HG02588 (cell line): ENCODE data around the gene DHRS11.
"Not testable (repeated sequence)": the region's sequence is repeated elsewhere in the genome, so short reads cannot be mapped to it uniquely, and the experiment has no call there.

Experiments used
- ATAC-seq: cut with Tn5 transposase; IDR thresholded peaks from one replicate; pipeline ENCODE4 v1.9.1; 2021; ENCODE audit warnings: mild to moderate bottlenecking, moderate library complexity; ENCODE audit not compliant: unreplicated experiment

DHRS11 gene

DNA sequence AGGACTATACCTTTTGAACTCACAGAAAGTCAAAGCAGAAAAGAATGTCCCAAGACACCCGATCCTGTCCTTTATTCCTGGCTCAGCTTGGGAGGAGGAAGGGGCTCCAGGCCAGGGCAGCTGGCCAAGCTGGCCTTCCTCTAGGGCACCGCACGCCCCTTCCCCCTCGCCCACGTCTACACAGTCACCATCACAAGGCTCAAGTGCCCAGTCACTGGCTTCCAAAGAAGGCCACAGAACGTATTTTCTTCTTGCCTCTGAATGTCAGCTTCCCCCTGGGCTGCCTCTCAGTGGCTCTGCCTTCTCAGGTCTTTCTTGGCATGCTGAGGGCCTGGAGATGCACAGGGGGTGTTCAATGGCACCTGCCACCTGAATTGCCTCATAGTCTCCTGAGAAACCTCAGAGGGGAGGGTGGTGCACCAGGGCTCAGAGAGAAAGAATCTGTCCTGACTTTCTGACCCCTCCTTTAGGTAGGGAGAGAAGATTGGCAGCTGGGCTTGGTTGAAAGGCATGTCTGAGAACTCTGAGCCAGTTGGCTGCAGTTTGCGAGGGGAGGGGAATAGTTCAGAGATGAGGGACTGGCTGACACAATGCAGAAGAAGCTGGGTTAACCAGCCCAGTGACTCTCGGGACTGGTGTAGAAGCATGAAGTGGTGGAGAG, 2.1 kb downstream of the DHRS11 start:
- no peak for ATAC-seq

DNA sequence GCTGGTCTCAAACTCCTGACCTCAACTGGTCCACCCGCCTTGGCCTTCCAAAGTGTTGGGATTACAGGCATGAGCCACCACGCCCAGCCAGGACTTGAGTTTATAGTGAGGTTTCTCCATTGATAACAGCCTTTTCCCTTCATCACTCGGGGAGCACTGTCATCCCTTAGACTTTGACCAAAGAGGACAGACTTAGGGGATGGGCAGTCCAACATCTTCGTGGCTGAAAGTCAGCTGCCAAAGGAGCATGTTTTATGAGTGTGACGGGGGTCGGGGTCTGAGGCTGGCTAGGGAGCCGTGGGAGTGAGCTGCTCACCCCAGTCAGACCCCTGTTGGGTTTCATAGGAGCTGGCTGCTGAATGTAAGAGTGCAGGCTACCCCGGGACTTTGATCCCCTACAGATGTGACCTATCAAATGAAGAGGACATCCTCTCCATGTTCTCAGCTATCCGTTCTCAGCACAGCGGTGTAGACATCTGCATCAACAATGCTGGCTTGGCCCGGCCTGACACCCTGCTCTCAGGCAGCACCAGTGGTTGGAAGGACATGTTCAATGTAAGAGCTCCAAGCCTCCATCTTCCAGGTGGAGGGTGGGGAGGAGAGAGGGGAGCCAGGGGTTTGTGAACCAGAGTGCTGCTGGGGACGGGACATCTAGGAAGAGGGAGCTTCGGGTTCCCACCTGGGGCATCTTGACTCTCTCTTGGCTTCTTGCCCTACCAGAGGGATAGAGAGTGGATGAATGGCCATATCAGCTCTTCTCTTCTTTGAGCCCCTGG, 3.1 kb downstream of the DHRS11 start:
- no peak for ATAC-seq

DNA sequence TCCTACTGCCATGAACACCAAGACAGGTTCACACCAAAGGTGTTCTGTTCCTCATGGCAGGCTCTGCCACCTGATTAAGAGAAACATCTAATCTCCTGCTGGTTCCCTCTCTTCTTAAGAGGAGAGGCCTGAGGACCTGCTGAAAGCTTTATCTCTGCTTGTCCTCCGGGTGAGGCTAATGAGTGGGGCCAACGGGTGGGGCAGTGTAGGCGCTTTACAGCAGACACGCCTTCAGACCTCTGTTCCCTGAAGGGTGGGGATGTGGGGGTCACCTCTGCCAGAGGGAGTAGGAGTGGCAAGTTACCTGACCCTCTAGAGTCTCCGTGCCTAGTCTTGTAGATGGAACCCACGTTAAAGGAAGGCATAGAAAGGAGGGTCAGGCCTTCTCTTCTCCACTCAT, 5.5 kb downstream of the DHRS11 start:
- no peak for ATAC-seq

DNA sequence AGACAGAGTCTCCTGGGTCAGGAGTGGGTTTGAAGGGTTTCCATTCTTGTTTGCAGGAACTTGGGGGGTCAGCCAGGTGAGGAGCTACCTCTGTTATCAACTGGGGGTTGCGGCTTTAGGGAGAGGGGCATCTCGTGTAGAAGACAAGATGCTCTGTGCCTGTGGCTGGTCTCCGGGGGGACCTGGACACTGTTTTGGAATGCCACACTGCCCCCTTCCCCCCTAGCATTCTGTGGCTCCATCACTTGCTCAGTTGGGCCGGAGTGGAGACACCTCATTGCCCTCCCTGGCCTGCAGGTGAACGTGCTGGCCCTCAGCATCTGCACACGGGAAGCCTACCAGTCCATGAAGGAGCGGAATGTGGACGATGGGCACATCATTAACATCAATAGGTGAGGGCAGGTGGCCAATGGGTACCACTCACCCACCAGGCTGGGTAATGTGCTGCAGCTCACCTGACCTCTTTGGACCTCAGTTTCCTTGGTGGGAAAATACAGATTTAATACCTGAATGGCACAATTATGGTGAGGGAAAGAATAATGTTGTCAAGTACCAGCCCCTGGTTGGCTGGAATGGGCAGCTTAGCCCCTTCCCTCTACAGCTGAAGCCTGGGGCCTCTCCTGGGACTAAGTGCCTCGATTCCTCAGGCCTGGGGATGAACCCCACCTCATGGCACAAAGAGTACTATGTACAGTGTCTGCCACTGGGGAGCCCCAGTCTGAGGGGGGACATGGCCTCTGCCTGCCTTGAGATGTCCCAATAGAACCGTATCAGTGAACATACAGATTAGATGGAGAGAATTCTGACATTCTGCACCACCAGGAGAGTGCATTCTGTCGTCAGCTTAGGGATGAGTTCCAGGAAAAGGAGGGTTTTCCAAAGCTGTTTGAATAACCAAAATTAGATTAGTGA, 6.4 kb downstream of the DHRS11 start:
- no peak for ATAC-seq

DNA sequence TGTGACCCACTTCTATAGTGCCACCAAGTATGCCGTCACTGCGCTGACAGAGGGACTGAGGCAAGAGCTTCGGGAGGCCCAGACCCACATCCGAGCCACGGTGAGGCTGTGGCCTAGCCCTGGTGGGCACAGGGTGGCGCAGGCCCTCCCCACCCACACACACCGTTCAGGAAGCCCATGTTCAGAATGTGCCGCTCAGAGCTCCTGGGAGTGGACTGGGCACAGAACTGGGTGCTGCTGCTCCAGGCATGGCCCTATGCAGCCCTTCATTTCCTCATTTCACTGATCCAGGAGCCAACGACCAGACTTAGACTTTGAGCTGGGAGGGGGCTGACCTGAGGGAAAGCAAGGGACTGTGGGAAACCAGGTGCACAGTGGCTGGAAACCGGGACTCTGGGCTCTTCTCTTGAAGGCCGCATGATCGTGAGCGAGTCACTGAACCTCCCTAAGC, 7.3 kb downstream of the DHRS11 start:
- no peak for ATAC-seq

DNA sequence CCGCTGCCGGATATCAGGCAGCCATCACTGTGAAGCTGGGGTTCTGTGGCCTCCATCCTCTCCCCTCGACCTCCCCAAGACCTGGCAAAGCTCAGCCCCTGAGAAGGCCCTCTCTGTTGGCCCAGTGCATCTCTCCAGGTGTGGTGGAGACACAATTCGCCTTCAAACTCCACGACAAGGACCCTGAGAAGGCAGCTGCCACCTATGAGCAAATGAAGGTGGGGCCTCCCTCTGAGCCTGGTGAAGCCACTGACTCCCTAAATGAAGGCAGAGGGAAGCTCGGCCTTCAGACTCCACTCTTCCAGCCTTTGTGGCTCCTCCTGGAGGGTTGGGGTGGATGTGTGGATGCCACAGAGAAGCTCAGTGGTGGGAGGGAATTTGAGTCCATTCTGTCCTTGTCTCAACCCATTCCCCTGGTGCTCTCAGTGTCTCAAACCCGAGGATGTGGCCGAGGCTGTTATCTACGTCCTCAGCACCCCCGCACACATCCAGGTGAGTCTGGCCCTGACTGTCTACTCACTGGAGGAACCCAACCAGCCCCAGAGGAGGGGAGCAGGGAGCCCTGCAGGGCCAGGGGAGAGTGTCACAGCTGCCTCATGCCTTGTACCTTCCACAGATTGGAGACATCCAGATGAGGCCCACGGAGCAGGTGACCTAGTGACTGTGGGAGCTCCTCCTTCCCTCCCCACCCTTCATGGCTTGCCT, 8.0 kb downstream of the DHRS11 start:
- no peak for ATAC-seq

DNA sequence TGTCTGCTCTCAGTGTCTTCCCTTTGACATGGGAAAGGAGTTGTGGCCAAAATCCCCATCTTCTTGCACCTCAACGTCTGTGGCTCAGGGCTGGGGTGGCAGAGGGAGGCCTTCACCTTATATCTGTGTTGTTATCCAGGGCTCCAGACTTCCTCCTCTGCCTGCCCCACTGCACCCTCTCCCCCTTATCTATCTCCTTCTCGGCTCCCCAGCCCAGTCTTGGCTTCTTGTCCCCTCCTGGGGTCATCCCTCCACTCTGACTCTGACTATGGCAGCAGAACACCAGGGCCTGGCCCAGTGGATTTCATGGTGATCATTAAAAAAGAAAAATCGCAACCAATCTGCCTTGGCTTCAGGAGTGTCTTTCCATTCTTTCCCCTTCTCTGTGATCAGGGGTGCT, 8.8 kb downstream of the DHRS11 start:
- ATAC-seq: no peak

DNA sequence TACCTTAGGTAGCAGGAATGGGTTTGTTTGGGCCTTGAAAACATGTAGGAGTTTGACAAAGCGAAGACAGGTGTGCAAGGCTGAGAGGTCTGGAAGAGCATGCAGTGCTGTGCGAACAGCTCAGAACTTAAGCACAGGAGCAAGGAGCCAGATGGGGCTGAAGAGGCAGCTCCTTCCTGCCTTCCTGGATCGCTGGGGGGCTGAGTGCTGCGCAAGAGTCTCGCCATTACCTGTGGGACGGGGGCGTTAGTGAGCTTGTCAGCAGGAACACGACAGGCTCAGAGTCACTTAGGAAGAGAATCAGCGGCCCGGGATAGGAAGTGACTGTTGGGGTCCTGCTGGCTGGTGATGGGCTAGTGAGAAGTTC, 9.2 kb downstream of the DHRS11 start:
- ATAC-seq: no peak

DNA sequence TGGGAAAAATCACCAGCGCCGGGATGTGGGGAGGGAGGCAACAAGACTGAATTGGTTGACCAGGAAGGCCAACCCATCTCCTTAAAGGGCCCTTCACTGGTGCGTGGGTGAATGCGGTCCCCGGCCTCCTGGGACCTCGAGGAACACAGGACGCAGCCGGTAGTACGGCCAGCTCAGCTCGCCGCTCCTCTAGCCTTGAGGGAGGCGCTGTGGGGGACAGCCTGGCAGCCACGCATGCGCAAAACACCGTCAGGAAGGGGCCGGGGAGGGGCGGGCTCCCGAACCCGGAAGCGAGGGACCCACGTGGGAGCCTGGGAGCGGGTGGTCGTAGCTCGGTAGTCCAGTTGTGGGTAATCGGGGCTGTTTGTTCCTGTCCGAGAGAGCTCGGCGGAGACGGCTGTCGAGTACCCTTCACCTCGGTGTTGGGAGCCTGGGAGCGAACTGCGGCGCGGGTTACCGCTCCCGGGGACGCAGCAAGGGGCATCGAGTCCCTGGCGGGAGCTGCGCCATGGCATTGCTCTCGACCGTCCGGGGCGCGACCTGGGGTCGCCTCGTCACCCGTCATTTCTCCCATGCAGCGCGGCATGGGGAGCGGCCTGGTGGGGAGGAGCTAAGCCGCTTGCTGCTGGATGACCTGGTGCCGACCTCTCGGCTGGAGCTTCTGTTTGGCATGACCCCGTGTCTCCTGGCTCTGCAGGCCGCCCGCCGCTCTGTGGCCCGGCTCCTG, 9.8 kb downstream of the DHRS11 start, which contains the start of gene MRM1:
MRM1 (plus strand) TSS at position 281 of the 727 bp plus-strand sequence; CDS start at position 509, 228 bp downstream.
- ATAC-seq: peak; percentile 82

DNA sequence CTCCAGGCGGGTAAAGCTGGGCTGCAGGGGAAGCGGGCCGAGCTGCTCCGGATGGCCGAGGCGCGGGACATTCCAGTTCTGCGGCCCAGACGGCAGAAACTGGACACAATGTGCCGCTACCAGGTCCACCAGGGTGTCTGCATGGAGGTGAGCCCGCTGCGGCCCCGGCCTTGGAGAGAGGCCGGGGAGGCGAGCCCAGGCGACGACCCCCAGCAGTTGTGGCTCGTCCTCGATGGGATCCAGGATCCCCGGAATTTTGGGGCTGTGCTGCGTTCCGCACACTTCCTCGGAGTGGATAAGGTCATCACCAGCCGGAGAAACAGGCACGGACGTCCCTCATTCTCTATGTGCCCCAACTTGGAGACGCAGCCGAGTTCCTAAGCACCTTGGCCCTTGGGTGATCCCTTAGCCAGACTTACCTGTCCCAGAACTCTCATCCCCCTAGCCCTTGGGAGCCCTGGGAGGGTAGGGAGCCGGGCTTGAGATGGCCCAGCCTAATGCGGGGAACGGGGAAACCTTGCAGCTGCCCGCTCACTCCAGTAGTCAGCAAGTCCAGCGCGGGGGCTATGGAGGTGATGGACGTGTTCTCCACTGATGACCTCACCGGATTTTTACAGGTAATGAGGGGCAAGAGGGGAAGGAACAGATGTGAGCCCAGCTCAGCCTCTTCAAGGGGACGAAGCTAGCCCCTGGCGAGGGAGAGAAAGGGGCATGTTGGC, 10.5 kb downstream of the DHRS11 start:
- peak; percentile 13 for ATAC-seq

DNA sequence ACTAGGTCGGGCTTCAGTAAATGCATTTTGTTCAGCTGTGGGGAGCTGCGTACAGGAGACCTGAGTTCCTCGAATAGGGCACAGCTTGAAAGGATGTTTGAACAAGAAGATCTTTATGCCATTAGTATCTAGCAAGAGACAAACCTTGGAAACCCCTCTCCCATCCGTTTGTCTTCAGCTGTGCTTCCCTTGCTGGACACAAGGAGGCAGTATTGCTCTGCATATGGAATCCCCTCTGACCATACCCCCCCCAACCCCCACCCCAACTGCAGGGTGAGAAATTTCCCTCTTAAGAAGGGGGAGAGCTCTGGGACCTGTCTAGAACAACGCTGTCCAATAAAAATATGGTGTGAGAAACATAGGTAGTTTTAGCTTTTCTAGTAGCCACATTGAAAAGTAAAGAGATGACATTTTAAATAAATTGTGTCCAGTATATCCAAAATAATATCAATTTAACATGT, 11.3 kb downstream of the DHRS11 start:
- no peak for ATAC-seq

DNA sequence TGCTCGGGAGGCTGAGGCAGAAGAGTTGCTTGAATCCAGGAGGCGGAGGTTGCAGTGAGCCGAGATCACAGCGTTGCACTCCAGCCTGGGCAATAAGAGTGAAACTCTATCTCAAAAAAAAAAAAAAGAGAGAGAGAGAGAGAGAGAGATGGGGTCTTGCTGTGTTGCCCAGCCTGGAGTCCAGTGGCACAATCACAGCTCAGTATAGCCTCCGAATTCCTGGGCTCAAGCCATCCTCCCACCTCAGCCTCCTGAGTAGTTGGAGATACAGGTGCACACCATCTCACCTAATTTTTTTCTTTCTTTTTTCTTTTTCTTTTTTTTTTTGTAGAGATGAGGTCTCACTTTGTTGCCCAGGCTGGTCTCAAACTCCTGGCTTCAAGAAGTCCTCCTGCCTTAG, 13.3 kb downstream of the DHRS11 start:
- not testable (repeated sequence) for ATAC-seq

DNA sequence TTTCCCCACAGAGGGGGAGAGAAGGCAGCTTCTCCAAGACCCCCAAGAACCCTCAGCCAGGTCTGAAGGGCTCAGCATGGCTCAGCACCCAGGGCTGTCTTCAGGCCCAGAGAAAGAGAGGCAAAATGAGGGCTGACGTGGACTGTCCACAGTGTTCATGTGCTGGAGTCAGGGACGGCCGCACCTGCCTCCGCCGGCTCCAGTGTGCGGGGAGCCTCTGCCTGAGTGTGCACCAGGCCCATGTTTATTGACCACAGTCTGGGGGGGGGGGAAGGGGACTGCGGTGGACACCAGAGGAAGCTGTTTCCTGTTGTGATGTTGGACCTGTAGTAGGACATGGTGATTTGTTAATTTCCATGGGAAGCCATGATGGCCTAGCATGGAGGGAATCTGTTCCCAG, 16.6 kb downstream of the DHRS11 start:
- ATAC-seq: no peak

DNA sequence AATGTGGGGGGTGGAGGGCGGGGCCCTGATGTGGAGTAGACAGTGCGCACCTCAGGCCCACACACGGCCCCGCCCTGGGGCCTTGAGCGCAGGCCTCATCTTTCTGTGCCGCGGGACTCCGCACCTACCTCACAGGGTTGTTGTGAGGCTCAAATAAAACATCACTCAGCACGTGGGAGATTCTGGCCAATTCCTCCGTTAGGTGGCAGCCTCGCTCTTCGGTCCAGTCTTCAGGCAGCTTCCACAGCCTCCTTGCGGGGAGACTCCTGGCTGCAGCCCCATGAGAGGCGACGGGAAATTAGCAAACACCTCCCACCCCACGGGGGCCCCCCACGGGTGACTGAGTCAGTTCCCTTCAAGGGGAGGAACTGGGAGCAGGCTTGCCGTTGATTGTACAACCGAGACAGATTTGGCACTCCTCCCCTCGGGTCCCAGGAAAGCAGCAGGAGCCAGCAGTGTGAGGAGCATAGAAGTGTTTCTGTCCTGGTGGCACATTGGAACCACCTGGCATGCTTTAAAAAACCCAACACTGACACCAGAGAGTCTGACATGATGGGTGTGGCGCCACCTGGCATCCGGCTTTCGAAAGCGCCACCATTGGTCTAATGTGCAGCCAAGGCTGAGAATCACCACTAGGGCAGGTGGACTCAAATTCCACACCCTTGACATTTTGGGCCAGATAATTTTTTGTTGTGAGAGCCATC, 17.3 kb downstream of the DHRS11 start:
- no peak for ATAC-seq

DNA sequence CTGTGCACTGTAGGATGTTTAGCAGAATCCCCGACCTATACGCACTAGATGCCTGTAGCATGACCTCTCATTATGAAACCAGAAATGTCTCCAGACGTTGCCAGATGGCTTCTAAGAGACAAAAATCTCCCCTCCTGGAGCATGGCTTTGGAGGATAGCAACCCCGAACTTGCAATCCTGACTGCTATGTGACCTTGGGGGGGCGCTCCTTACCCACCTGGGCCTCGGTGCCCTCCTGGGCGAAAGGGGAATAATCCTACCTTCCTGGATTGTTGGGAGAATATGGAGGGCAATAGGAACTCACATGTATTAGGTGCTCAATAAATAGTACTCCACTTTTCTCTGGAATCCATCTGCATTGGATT, 17.8 kb downstream of the DHRS11 start:
- no peak for ATAC-seq

DNA sequence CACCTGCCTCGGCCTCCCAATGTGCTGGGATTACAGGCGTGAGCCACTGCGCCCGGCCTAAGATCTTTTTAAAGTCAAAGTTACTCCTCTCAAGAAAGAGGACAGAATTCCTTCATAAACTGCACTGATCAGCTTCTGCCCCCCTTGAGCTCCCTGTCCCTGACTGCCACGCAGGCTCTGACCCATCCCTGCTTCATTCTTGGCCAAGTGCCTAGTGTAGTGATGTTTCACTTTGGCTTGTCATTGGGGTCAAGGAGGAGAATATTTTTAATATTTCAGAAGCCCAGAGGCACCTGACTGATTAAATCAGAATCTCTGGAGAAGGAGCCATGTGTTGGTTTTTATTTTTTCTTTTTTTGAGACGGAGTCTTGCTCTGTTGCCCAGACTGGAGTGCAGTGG, 18.8 kb downstream of the DHRS11 start:
- ATAC-seq: no peak

DNA sequence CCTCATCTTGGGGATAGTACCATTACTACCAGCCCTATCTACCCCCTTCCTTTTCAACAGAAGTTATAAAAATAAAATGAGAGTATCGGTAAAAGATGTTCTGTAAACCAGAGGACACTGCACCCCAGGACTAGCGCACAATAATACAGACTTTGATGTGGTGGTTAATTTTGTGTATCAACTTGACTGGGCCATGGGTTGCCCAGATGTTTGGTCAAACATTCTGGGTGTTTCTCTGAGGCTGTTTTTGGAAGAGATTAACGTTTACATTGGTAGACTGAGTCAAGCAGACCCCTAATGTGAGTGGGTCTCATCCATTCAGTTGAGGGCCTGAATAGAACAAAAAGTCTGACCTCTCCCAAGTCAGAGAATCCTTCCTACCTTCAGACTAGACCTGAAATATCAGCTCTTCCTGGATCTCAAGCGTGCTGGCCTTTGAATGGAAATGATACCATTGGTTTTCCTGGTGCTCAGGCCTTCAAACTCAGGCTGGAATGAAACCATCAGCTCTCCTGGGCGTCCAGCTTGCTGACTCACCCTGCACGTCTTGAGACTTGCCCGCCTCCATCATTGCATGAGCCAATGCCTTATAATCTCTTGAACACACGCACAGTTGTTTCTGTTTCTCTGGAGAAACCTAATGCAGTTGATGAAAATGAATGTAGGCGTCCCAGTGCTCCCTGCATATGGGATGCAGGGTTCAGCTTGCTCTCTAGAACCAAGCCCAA, 19.8 kb downstream of the DHRS11 start:
- ATAC-seq: no peak

DNA sequence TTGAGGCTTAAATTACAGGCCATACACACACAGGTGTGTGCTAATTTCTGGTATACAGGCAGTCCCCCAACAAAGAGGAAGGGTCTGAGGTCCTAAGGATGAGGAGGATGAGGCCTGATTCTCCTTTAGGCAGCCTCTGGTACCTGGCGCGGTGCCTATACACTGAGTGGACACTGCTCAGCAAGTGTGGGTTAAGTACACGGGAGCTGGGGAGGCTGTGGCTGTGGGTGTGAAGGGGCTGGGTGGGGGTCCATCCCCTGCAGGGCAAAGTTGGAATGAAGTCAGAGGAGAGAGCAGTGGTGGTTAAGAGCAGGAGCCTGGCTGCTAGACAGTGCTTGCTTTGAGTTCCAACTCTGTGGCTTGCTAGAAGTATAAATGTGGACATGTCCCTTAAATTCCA, 20.6 kb downstream of the DHRS11 start:
- ATAC-seq: no peak
